Endometrial microvascular endothelial cells (primary cell): Measurements from ENCODE around the gene TOR1A. TPM values are rescaled to one million over a fixed set of nuclear protein-coding genes. Genes with fewer than 3 reads are reported as not detected.

Experiments
- in situ Hi-C: cut with HindIII; loops from 2 replicates; pipeline ENCODE4 v1.10.0; 2017; ENCODE audit warnings: low sequenced_read_pairs, low pct_unique_long_range_greater_than_20kb; ENCODE audit errors: inconsistent ontology term
- total RNA-seq: library from RNA; depleted of rRNA; stranded (reverse); fragments of >200 nt; gene quantifications from one replicate; pipeline ENCODE4 v1.2.3, GENCODE V29; 2015; ENCODE audit errors: inconsistent ontology term

The TOR1A gene
- total RNA-seq, 1 donor from 2014 or later = 92.7 TPM

- in situ Hi-C loops = no loop called here
Measured at GRCh38 chr9:129854588-129855110, 30.7 kb upstream of the TOR1A start.

- in situ Hi-C loops = no loop called here
Measured at GRCh38 chr9:129853614-129854013, 29.7 kb upstream of the TOR1A start.

- in situ Hi-C loops = no loop called here
Measured at GRCh38 chr9:129852579-129852978, 28.6 kb upstream of the TOR1A start.

- in situ Hi-C loops = no loop called here
Measured at GRCh38 chr9:129851821-129852220, 27.9 kb upstream of the TOR1A start.

GRCh38 chr9:129850821-129851550 lies 27.1 kb upstream of the TOR1A start:
- in situ Hi-C loops = no loop called here

- in situ Hi-C loops = no loop called here
Measured at GRCh38 chr9:129849901-129850300, 26.0 kb upstream of the TOR1A start.

- in situ Hi-C loops = no loop called here
Measured at GRCh38 chr9:129848712-129849441, 24.9 kb upstream of the TOR1A start.

- in situ Hi-C loops = no loop called here
Measured at GRCh38 chr9:129845373-129845772, 21.4 kb upstream of the TOR1A start.

- in situ Hi-C loops = no loop called here
Measured at GRCh38 chr9:129841071-129841470, 17.1 kb upstream of the TOR1A start.

- in situ Hi-C loops = no loop called here
Measured at GRCh38 chr9:129840034-129840433, 16.1 kb upstream of the TOR1A start.

- in situ Hi-C loops = no loop called here
Measured at GRCh38 chr9:129839324-129840023, 15.5 kb upstream of the TOR1A start.

GRCh38 chr9:129838707-129839259 lies 14.8 kb upstream of the TOR1A start:
- in situ Hi-C loops = no loop called here

GRCh38 chr9:129836311-129837007 lies 12.5 kb upstream of the TOR1A start:
- in situ Hi-C loops = no loop called here

GRCh38 chr9:129835860-129836223 lies 11.9 kb upstream of the TOR1A start:
- in situ Hi-C loops = no loop called here

- in situ Hi-C loops = no loop called here
Measured at GRCh38 chr9:129835128-129835859, 11.4 kb upstream of the TOR1A start, which contains the start of the genes C9orf78 and USP20. C9orf78 (minus strand) TSS chr9:129835275; CDS start chr9:129835221, 54 bp downstream. USP20 (plus strand) TSS chr9:129835458; CDS start chr9:129852556, 17,098 bp downstream.

- in situ Hi-C loops = no loop called here
Measured at GRCh38 chr9:129834489-129835127, 10.7 kb upstream of the TOR1A start.

- in situ Hi-C loops = no loop called here
Measured at GRCh38 chr9:129832982-129833381, 9.0 kb upstream of the TOR1A start.

- in situ Hi-C loops = no loop called here
Measured at GRCh38 chr9:129828969-129829368, 5.0 kb upstream of the TOR1A start.
